ENCODE results near the gene MYL3. TPM values are rescaled to one million over a fixed set of nuclear protein-coding genes. Genes with fewer than 3 reads are reported as not detected.
A peak's percentile ranks its signal among the peaks of the same experiment; 100 is the strongest.

The MYL3 gene
- total RNA-seq, 1 donor from 2014 or later, result not detected

GRCh38 chr3:46902188-46902631 is 39.0 kb upstream of the MYL3 start:
- no peak overlapping the region for H3K4me3 Mint-ChIP-seq (ENCODE audit: unreplicated experiment)
- no peak for TF ChIP-seq CTCF (IDR thresholded peaks at IDR 0.05; ENCODE audit: partially characterized antibody, unreplicated experiment)
- DNase-seq, result no peak
- H3K27ac Mint-ChIP-seq (ENCODE audit: unreplicated experiment), result no peak overlapping the region
- H3K27me3 Mint-ChIP-seq (ENCODE audit: unreplicated experiment), result peaks cover 9% of the 10 kb centered on the region
- H3K36me3 Mint-ChIP-seq (ENCODE audit: unreplicated experiment), result no peaks in the 10 kb centered on the region
- peaks cover 3% of the 10 kb centered on the region for H3K9me3 Mint-ChIP-seq (ENCODE audit: unreplicated experiment)
- no peaks in the 10 kb centered on the region for H3K4me1 Mint-ChIP-seq (ENCODE audit: low read depth, unreplicated experiment)

- H3K27me3 Mint-ChIP-seq (ENCODE audit: unreplicated experiment), result peaks cover 7% of the 10 kb centered on the region
- no peak overlapping the region for H3K4me3 Mint-ChIP-seq (ENCODE audit: unreplicated experiment)
- no peaks in the 10 kb centered on the region for H3K4me1 Mint-ChIP-seq (ENCODE audit: low read depth, unreplicated experiment)
- no peak for TF ChIP-seq CTCF (IDR thresholded peaks at IDR 0.05; ENCODE audit: partially characterized antibody, unreplicated experiment)
- no peaks in the 10 kb centered on the region for H3K36me3 Mint-ChIP-seq (ENCODE audit: unreplicated experiment)
- no peaks in the 10 kb centered on the region for H3K9me3 Mint-ChIP-seq (ENCODE audit: unreplicated experiment)
- peak; percentile 11 for DNase-seq
- H3K27ac Mint-ChIP-seq (ENCODE audit: unreplicated experiment), result no peak overlapping the region
Measured at GRCh38 chr3:46901591-46902187, 38.4 kb upstream of the MYL3 start.

- Mint-ChIP-seq H3K36me3 (ENCODE audit: unreplicated experiment) (no peaks in the 10 kb centered on the region), H3K27me3 (ENCODE audit: unreplicated experiment) (peaks cover 7% of the 10 kb centered on the region), H3K4me3 (ENCODE audit: unreplicated experiment) (no peak overlapping the region), H3K4me1 (ENCODE audit: low read depth, unreplicated experiment) (no peaks in the 10 kb centered on the region), H3K27ac (ENCODE audit: unreplicated experiment) (no peak overlapping the region), H3K9me3 (ENCODE audit: unreplicated experiment) (no peaks in the 10 kb centered on the region)
- no peak for DNase-seq
- no peak for TF ChIP-seq CTCF (IDR thresholded peaks at IDR 0.05; ENCODE audit: partially characterized antibody, unreplicated experiment)
Measured at GRCh38 chr3:46901061-46901460, 37.8 kb upstream of the MYL3 start.

GRCh38 chr3:46900356-46900755 is 37.1 kb upstream of the MYL3 start:
- Mint-ChIP-seq H3K27ac (ENCODE audit: unreplicated experiment) (no peak overlapping the region), H3K4me3 (ENCODE audit: unreplicated experiment) (no peak overlapping the region), H3K36me3 (ENCODE audit: unreplicated experiment) (no peaks in the 10 kb centered on the region), H3K9me3 (ENCODE audit: unreplicated experiment) (peaks cover under 1% of the 10 kb centered on the region), H3K27me3 (ENCODE audit: unreplicated experiment) (peaks cover 8% of the 10 kb centered on the region), H3K4me1 (ENCODE audit: low read depth, unreplicated experiment) (no peaks in the 10 kb centered on the region)
- no peak for DNase-seq
- TF ChIP-seq CTCF (IDR thresholded peaks at IDR 0.05; ENCODE audit: partially characterized antibody, unreplicated experiment), result no peak

- Mint-ChIP-seq H3K4me3 (ENCODE audit: unreplicated experiment) (no peak overlapping the region), H3K9me3 (ENCODE audit: unreplicated experiment) (peaks cover 2% of the 10 kb centered on the region), H3K4me1 (ENCODE audit: low read depth, unreplicated experiment) (no peaks in the 10 kb centered on the region), H3K36me3 (ENCODE audit: unreplicated experiment) (no peaks in the 10 kb centered on the region), H3K27ac (ENCODE audit: unreplicated experiment) (no peak overlapping the region), H3K27me3 (ENCODE audit: unreplicated experiment) (peaks cover 10% of the 10 kb centered on the region)
- DNase-seq, result no peak
- TF ChIP-seq CTCF (IDR thresholded peaks at IDR 0.05; ENCODE audit: partially characterized antibody, unreplicated experiment), result no peak
Measured at GRCh38 chr3:46900007-46900292, 36.7 kb upstream of the MYL3 start.

Measured in glutamatergic neuron (in vitro differentiated cells).